HG03460 (cell line): Measurements from ENCODE around the gene CDHR5.

Source experiments
- ATAC-seq: cut with Tn5 transposase; IDR thresholded peaks from one replicate; pipeline ENCODE4 v1.9.1; 2021; ENCODE audit not compliant: unreplicated experiment

CDHR5 gene

DNA sequence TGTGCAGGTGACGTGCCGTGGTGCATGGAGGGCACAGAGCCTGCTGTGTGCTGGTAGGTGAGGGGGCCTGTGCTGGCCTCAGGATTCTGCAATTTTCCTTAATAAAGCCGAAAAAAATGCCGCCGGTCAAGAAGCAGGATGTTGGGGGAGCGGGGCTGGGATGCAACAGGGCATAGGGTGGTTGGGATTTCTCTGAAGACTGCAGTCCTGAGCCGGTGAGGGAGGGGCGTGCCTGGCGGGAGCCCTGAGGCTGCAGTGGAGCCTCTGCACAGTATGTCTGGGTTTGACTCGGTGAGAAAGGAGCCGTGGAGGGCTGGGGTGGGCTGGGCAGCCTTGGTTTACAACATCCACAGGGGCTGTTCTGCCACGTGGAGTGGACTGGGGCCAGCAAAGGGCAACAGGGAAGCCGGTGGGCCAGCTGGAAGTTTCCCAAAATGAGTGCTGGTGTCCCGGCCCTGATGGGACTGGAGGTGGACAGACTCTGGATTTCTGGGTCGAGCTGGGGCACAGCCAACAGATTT, 1.3 kb downstream of the CDHR5 start:
- no peak for ATAC-seq

DNA sequence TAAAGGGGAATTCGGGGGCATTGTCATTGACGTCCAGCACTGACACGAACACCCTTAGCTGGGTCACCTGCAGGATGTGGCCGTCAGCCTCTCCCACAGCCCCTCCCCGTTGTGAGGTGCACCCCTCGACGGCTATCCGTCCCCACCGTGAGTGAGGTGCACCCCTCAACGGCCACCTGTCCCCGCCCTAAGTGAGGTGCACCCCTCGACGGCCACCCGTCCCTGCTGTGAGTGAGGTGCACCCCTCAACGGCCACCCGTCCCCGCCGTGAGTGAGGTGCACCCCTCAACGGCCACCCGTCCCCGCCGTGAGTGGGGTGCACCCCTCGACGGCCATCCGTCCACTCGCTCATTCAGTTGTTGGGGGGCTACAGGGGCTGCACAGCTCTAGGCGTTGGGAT, 2.9 kb downstream of the CDHR5 start:
- ATAC-seq: no peak

DNA sequence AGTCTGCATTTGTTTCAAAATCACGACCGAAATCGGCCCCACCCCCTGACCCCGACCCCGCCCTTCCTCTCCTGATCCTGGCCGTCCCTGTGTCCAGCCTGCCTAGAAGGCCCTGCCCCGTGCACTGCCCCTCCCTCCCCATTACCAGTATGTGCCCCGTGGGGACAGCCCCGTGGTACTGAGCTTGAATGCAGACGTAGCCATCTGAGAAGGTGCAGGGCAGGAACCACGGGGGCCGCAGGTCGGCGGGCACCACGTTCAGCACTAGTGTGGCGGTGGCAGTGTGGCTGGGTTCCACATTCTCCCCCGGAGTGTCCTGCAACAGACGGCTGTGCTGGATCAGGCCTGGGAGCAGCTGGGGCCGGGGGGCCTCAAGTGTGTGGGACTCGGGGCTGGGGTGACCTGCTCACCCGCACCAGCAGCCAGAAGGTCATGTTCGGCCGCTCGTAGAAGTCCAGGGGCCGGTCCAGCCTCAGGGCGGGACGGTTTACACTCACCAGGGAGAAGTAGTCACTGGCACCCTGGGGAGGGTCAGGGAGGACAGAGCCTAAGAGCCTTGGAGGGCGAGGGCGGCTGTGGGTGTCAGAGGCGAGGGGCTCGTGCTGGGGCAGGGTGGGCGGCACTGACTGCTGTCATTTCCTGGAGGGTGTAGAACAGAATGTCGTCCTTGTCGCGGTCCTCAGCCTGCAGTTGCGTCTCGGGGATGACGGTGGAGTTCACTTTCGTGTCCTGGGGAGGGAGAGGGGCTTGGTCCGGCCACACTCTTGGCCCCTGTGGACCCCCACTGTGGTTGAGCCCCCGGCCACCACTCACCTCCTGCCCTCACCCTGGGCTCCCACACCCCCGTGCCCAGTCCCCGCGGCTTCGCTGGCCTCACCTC, 3.6 kb downstream of the CDHR5 start:
- ATAC-seq: no peak

DNA sequence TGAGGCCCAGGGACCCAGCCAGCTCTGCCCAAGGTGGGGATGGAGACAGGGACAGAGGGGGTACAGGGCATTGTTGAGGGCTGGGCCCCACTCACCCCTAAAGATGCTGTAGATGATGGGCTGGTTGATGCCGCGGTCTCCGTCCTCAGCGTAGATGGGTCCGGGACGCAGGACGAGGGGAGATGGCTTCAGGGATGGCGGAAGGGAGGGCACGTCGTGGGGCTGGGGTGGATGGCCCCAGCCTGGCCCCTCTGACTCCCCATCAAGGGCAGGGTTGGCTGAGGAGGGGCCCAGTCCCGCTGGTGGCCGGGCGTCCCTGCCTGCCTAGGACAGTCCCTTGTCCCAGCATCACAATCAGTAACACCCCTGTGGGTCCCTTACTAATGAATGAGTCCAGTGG, 4.6 kb downstream of the CDHR5 start:
- no peak for ATAC-seq

DNA sequence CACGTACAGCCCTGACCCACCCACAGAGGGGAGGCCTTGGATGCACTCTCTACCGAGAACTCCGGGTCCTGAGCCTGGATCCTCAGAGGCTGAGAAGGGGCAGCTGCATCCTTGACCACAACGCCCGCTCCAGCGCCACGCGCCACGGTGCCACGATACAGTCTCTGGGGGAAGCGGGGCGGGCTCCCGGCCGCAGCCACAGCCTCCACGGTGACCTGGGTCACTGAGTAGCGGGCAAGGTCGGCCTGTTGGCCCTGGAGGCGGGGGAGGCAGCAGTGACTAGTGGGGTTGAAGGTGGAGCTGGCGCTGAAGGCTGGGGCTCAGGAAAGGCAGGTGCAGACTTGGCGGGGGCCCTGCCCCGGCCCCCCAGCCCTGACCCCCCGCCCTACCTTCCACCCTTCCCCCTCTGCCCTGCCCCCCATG, 5.1 kb downstream of the CDHR5 start:
- ATAC-seq: no peak

DNA sequence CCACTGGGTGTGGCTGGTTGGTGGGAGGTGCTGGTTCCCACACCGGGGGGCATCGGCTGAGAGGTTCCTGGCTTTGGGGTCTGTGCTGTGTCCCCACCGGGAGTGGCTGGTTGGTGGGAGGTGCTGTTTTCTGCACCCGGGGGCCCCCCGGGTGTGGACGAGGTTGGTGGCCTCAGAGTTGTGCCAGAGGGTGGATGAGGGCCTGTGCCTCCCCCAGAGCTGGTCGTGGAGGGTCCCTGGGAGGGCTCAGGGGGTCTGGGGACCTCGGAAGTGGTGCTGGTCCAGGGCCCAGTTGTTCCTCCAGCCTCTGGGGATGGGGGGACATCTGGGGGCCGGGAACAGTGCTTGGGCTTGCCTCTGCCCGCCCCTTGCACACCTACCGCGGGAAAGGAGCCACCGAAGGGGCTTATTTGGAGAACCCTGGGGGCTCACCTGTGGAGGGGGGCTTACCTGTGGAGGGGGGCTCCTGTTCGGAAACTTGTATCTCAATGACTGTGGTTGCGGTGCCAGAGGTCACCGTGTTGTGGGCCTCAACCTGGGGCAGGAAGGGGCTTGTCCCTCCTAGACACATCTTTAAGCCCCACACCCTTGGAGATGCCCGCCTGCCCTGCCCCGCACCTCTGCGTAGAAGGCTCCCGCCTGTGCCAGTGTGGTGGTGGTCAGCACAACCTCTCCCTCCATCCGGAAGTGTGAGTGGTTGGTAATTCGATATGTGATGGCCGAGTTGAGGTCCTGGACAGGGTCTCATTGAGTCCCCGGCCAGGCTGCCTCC, 5.7 kb downstream of the CDHR5 start:
- ATAC-seq: no peak

DNA sequence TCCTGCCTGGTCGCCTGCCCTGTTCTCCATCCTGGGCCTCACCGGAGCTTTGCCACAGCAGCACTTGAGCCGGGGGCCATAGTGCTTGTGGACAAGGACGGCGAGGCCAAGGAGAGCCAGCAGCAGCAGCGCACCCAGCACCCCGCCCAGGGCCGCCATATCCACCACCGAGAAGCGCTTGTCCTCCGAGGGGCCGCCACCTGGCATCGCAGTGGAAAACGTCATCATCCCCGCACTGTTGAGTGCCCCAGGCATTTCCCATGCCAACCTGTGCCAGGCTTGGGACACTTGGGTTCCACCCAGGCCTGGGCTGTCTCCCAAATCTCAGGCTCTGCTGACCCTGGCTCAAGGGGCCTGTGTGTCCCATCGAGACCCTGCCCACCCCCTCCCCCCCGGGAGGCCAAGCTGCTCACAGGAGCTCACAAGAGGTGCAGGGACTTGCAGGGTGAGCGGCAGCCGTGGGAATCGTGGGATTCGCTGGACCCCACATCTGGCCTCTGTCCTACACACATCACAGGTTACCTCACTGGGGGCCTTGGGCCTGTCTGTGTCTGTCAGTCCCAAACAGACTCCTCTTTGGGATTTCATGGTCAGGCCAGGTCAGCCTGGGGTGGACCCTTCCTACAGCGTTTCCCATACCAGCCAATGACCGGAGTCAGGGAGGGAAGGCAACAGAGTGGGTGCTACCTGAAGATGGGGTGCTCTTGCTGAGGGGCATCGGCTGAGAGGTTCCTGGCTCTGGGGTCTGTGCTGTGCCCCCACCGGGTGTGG, 6.7 kb downstream of the CDHR5 start:
- no peak for ATAC-seq

DNA sequence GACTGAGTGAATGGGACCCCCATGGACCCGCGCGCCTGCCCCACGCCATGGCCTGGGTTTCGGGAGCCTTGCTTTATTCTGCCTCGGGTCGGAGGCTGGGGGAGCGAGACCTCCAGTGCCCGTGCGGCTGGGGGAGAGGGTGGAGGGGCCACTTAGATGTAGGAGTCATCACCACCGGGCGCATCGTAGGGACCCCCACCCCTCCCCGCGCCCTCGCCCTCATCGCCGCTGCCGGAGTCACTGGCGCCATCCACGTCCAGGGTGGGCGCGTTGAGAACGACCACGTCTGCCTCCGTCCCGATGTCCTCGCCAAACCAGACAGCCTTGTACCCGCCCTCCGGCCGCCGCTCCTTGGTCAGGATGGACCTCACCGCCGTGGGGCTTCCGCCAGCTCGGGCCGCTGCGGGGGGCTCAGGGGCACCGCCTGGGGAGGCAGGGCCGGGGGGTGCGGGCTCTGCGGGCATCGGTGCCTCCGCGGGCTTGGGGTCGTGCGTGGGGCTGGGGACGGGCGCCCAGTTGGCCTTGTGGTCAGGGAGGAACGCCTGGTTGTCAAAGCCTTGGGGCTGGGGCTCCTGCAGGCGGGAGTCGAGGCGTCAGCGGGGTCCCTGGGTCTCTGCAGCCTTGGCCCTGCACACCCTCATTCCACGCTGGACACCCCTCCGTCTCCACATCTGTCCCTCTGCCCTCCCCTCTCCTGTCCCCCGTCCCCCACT, 7.4 kb downstream of the CDHR5 start:
- no peak for ATAC-seq

DNA sequence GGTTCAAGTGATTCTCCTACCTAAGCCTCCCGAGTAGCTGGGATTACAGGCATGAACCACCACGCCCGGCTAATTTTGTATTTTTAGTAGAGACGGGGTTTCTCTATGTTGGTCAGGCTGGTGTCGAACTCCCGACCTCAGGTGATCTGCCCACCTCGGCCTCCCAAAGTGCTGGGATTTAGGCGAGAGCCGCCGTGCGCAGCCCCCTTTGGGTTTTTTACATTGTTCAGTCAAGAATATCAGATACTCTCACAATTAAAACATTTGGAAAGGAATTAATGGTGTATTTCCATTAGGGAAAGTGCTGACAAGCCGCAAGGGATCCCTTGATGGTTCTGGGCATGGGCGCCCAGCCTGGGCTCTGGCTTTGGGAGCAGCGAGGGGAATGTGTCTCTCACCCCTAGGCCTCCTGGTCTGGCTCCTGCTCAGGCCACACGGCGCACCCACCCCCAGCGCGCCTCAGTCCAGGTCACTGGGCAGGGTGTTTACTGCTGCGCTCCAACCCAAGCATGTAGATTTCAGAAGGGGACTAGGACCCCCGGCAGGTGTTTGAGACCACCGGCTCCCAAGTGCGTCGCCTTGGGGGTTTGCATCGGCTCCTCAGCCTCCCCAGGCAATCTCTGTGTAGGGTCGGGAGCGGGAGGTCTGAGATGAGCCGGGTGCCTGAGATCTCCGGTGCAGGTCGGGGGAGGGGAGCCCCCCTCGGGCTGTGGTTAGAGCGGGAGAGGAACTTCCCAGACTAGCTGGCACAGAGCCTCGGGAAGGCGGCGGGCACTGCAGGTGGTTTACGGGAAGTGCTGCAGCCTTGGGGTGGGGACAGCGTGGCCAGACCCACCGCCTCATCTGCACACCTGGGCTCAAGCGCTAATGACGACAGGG, 8.2 kb downstream of the CDHR5 start:
- no peak for ATAC-seq

DNA sequence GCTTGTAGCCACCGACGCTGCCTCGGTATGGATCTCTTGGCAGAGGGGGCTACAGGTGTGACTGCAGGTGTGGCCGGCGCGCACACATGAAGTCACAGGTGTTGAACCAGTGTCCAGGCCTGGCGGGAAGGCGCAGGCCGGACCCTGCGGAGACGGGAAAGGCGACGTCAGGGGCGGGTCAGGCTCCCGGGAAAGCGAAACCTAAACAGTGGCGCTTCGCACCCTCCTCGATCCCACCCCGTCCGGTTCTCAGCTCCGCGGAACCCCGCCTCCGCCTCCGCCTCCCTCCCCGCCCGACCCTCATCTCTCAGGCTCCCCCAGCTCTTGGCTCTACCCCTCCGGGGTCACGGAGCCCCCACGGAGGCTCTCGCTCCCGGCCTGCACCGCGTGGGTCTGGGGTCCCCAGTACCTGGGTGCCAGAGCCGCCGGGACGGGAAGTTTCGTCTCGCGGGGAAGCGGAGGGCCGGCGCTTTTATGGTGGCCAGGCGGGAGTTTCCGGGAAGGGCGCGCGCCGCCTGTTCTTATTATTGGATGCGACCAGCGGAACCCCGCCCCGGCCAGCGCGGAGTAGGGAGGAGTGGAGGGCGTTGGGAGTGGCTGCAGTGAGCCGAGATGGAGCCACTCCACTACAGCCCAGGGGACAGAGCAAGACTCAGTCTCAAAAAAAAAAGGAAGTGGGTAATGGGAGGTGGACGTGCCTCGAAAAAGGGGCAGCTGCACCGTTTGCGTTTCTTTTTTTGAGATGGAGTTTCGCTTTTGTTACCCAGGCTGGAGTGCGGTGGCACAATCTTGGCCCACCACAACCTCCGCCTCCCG, 9.0 kb downstream of the CDHR5 start, which contains the start of gene IRF7:
IRF7 (minus strand) TSS at position 447 of the 816 bp plus-strand sequence. CDS start 586 bp downstream, outside the sequence.
- ATAC-seq: peak; percentile 79

DNA sequence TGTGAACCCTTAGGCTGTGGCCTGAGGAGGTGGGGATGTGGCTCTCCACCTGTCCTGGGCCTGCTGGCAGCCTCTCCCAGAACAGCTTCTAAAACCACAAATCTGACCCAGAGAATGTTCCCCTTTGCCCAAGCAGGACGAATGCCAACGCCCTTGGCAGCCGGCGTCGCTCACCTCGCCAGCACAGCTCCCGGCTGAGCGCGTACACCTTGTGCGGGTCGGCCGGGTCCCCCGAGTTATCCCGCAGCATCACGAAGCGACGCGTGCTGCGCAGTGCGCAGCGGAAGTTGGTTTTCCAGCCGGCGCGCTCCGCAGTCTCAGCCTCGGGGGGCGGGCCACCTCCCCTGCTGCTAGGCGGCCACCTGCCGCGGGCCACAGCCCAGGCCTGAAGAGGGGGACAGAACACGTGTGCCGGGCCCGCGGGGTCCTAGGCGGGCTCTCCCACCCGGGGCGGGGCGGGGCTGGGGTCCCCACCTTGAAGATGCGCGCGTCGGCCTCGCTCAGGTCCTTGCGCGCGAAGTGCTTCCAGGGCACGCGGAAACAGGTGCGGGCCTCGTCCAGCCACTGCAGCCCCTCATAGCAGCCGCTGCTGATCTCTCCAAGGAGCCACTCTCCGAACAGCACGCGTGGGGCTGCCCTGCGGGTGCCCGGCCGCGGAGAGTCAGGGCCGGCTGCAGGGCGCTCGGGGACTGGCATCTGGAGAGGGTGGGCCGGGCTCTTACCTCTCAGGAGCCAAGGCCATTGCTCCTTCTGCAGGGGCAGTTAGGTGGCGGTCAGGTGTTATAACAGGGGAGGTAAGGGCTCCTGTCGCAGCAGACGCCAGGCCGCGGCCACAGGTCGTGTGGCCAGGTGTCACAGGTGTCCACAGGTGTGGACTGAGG, 9.9 kb downstream of the CDHR5 start:
- ATAC-seq: no peak

DNA sequence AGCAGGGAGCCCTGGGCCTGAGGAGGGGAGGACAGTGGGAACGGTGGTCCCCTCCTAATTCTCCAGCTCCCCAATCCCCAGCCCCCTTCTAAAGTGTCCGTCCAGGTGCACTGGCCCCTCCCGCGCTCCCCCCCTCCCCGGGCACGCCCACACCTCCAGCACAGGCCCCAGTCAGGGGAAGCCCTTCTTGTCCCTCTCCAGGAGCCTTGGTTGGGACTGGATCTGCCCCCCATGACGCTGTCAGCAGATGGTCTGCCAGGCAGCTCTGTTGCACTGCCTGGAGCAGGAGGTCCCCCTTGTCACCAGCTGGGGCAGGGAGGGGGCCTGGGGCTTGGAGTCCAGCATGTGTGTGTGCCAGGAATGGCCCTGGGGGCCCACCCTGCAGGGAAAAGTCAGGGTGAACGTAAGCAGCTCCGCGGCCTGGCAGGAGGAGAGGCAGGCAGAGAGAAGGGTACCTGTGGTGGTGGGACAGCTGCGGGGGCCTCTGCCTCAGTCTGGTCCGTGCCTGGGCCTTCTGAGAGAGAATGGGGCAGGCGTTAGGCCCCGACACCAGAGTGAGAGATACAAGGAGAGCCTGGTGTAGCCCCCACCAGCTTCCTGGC, 10.6 kb downstream of the CDHR5 start:
- ATAC-seq: no peak

DNA sequence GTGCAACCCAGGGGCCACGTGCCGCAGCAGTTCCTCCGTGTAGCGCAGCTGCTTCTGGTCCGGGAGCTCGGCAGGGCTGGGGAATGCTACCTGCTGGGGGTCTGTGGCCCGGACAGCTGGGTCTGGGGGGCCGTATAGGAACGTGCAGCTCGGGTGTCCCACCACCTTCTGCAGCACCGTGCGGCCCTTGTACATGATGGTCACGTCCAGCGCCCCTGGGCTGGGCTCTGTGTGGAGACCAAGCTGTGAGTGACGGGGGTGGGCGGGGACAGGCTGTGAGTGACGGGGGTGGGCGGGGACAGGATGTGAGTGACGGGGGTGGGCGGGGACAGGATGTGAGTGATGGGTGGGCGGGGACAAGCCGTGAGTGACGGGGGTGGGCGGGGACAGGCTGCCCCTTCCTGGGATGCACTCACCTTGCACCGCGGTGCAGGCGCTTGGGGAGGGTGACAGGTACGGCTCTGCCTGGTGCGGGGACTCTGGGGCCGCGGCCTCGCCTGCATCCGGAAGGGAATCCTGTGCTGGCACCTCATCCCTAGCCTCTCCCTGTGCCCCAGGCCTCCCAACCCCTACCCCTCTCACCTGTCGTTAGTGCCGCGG, 11.3 kb downstream of the CDHR5 start:
- no peak for ATAC-seq

DNA sequence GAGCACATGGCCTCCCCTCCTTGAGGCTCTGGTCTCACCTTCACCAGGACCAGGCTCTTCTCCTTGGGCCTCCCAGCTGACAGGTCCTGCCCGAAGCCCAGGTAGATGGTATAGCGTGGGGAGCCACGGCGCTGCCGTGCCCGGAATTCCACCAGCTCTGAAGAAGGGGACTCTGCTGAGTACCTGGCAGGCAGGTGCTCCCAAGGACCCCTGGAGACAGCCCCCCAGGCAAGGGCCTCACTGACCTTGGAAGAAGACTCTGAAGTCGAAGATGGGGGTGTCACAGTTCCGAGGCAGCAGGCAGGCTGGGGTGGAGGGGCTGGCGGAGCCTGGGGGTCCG, 11.8 kb downstream of the CDHR5 start:
- ATAC-seq: no peak

DNA sequence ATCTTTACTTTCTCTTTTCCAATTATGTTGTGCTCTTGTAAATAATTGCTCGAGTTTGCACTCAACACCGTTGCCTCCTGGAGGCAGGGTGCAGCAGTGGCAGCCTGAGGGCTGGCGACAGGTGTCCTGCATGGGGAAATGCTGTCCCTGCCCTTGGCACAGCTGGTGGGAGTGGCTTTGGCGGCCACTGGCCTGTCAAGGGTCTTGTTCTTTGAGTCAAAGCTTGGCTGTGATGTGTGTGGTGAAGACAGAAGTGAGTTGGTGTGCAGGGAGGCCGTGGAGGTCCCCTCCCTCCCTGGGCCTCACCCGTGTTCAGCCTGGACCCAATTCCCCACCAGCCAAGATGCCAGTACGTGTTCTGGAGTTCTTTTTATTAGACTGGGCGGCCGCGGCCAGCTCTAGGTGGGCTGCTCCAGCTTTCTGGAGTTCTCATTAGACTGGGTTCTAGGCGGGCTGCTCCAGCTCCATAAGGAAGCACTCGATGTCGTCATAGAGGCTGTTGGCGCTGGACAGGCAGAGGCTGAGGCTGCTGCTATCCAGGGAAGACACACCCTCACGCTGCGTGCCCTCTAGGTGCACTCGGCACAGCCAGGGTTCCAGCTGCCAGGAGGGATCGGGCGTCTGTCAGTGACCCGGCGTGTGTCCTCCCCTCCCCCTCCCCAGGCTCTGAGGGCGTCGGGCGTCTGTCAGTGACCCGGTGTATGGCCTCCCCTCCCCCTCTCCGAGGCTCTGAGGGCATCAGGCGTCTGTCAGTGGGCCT, 12.4 kb downstream of the CDHR5 start:
- no peak for ATAC-seq
